GM19351 (cell line): Measurements from ENCODE around the gene ERLIN1.
"Not testable (repeated sequence)": the region's sequence is repeated elsewhere in the genome, so short reads cannot be mapped to it uniquely, and the experiment has no call there.

ENCODE experiments used
- ATAC-seq: cut with Tn5 transposase; IDR thresholded peaks from one replicate; pipeline ENCODE4 v1.9.1; 2021; ENCODE audit warnings: mild to moderate bottlenecking, moderate library complexity; ENCODE audit not compliant: unreplicated experiment

Gene ERLIN1

DNA sequence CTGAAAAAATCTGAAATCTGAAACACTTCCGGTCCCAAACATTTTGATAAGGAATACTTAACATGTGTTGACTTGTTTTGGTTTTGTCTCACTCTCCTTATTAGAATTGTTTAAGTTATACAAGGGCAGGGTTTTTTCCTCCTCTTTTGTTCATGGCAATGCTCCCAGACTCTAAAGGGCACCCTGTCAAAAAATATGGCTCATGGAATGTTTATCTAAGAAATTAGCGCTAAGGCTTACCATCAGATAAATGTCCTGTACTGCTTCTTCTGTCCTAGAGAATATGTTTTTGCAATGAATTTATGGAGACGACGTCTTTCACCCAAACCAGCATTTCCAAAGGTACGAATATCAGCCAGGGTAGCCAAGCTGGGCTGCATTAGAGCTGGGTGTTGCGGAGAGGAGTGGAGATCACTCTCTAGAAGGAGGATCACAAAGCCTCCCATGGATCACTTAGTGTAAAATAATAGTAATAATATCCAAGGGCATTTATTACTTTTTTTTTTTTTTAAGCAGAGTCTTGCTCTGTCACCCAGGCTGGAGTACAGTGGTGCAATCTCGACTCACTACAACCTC lies 46.8 kb downstream of the ERLIN1 start:
- no peak for ATAC-seq

- no peak for ATAC-seq
These were observed 50.3 kb downstream of the ERLIN1 start for GRCh38 chr10:100135486-100135885.

GRCh38 chr10:100133801-100134200 lies 52.0 kb downstream of the ERLIN1 start:
- no peak for ATAC-seq

GRCh38 chr10:100132427-100132826 lies 53.4 kb downstream of the ERLIN1 start:
- no peak for ATAC-seq

DNA sequence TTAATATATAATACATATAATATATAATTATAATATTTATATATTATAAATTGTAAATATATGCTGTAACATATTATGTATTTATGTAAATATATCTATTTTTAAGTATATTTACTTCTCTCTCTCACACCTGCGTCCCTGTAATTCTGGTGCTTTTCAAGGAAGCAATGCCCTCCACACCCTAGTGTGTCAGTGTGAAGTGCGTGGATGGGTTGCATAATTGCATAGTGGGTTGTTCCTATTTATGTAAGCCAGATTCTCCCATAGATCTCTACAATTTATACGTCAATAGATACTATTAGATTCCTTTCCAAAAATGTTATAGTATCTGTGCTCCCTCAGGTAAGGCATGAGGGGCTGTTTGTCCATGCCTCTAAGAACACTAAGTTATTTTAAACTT lies 54.3 kb downstream of the ERLIN1 start:
- ATAC-seq = no peak

DNA sequence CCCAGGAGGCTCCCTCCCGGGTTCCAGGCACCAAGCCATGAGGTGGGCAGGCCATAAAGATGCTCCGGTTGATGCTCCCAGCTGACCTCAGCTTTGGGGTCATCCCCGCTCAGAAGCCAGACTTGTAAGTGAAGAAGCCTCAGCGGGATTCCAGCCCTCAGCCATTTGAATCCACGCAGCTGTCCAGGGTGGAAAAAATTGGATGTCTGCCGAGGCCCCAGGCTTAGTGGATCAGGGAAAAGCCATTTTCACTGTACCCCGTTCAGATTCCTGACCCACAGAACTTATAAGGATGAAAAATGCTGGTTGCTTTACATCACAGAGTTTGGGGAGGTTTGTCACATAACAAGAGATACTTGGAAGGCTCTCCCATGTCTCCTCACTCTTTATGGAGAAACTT lies 55.0 kb downstream of the ERLIN1 start:
- no peak for ATAC-seq

DNA sequence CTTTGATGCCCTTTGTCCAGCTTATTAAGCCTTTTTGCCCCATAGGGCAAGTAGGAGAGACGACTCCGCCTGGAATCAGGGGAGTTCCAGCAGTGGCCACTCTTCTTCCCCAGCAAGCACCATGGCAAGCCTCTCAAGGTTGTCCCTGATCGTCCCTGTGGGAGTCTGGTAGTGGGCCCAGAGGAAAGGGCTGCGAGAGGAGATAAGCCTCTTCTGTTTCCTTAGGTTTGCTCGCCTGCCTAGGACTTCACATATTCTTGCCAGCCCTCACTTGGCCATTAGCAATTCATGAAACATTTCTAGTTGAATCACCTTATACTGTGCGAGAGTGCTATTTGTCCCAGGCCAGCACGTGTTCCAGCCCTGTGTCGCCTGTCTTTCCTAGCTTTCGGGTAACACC lies 56.4 kb downstream of the ERLIN1 start:
- ATAC-seq = no peak

GRCh38 chr10:100128951-100129350 lies 56.9 kb downstream of the ERLIN1 start:
- ATAC-seq = no peak

- ATAC-seq = not testable (repeated sequence)
These were observed 60.5 kb downstream of the ERLIN1 start for GRCh38 chr10:100125335-100125734.

GRCh38 chr10:100124097-100124496 lies 61.7 kb downstream of the ERLIN1 start:
- ATAC-seq = no peak

DNA sequence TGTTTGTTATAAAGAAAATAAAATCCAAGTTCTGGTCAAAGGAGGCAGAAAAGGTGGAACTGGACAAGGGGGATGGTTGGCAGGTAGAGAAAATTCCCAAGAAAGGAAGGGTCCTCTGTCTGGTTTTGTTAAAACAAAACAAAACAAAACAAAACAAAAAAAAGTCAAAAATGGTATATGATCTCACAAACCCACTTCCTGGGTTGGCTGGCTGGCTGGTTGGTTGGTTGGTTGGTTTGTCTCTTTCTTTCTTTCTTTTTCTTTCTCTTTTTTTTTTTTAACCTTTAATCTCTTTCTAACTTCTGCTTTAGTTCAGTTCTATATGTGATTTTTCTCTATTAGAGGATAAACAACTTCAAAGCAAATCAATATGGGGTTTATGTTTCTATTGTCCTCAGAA lies 63.0 kb downstream of the ERLIN1 start:
- ATAC-seq = no peak

DNA sequence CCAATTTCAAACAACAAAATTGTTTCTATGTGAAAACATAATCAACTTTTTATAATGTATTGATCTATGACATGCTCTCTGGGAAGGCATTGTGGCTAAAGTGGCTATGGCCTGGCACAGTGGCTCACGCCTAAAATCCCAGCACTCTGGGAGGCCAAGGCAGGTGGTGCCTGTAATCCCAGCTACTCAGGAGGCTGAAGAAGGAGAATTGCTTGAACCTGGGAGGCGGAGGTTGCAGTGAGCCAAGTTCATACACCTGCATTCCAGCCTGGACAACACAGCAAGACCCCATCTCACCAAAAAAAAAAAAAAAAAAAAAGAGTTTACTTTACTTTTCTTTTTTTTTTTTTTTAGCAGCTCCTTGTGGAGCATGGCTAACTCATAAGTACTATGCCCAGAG lies 65.3 kb downstream of the ERLIN1 start:
- ATAC-seq = no peak

DNA sequence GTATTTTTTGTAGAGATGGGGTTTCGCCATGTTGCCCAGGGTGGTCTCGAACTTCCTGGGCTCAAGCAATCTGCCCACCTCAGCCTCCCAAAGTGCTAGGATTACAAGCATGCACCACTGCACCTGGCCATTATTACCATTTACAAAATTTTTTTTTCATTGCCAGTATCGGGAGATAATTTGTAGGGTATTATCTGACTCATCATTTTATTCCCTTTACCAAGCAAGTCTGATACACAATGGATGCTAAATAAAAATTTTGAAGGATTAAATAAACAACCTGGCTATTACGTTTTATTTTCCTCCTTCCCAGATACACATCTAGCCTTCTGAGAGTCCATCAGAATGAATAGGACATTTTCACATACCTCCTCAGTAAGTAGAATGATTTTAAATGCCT lies 66.1 kb downstream of the ERLIN1 start:
- ATAC-seq = no peak

GRCh38 chr10:100114976-100115770 lies 70.7 kb downstream of the ERLIN1 start:
- ATAC-seq = no peak

DNA sequence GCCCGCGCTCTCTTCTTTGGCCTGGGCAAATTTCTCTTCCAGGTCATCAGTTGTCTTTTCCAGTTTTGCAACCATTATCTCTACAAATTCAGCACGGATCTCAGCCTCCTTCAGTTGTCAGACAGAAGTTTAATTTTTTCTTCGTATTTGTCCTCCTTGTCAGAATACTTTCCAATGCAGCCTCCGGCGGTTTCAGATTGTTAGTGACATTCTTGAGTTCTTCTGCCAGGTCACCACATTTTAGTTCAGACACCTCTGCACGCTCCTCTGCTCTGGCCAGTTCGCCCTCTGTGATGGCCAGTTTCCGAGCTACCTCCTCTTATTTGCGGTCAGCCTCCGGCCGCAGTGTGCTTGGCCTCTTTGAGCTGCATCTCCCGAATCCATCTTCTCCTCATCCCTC lies 71.4 kb downstream of the ERLIN1 start:
- no peak for ATAC-seq

GRCh38 chr10:100109670-100110069 lies 76.2 kb downstream of the ERLIN1 start:
- ATAC-seq = no peak

GRCh38 chr10:100106865-100107264 lies 79.0 kb downstream of the ERLIN1 start:
- ATAC-seq = no peak

DNA sequence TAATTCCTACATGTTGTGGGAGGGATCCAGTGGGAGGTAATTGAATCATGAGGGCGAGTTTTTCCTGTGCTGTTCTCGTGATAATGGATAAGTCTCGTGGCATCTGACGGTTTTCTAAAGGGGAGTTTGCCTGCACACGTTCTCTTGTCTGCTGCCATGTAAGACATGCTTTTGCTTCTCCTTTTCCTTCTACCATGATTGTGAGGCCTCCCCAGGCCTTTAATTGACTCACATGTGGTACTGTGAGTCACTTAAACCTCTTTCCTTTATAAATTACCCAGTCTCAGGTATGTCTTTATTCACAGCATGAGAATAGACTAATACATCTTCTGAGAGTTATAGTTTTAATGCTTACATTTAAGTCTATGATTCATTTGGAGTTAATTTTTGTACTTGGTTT lies 81.5 kb downstream of the ERLIN1 start:
- no peak for ATAC-seq

GRCh38 chr10:100103581-100103980 lies 82.2 kb downstream of the ERLIN1 start:
- no peak for ATAC-seq

GRCh38 chr10:100101192-100102076 lies 84.4 kb downstream of the ERLIN1 start:
- no peak for ATAC-seq

GRCh38 chr10:100100651-100101184 lies 85.1 kb downstream of the ERLIN1 start:
- ATAC-seq = no peak
